HCT116 (cell line): Measurements from ENCODE around the gene MCC. TPM values are rescaled to one million over a fixed set of nuclear protein-coding genes. Genes with fewer than 3 reads are reported as not detected.

Experiments used
- ATAC-seq: fragments of 200-7000 bp; cut with Tn5 transposase; 2 replicates; pipeline ENCODE4 v1.9.1; 2020; ENCODE audit warnings: mild to moderate bottlenecking, moderate library complexity
- BruUV-seq: library from RNA; stranded (reverse); fragments of 400-500 nt; replicated peaks from 2 replicates; lab custom pipeline; 2021; lab: Mats Ljungman, UMichigan
- CTCF ChIA-PET: fragments of 300-600 bp; sonication (Branson Sonifier 250); formaldehyde crosslinking; loops from one replicate; lab custom pipeline; 2021; ENCODE audit warnings: antibody characterized with exemption; lab: Charles Lee
- POLR2A ChIA-PET: fragments of 300-600, 350-600 bp; sonication (Branson Sonifier 250); formaldehyde crosslinking; loops from one replicate; lab custom pipeline; 2021; ENCODE audit warnings: antibody characterized with exemption; lab: Charles Lee
- RAD21 ChIA-PET, 2 experiments: fragments of 300-600 bp; sonication (Branson Sonifier 250); formaldehyde crosslinking; loops; one replicate each; lab custom pipeline; 2023; ENCODE audit warnings: low total read pairs in 2 of 2; ENCODE audit not compliant: uncharacterized antibody in 2 of 2, unreplicated experiment in 2 of 2, low non-redundant PET in 1 of 2; lab: Charles Lee
- DNase-seq: peaks from one replicate; pipeline ENCODE4 v3.0.0-alpha.2; 2010; ENCODE audit warnings: low read depth, low spot score
- H2AFZ ChIP-seq: fragments of 200-600 bp; shearing (Covaris generic), sonication (generic); 2 replicates; pipeline ENCODE4 v1.6.1; 2017; ENCODE audit warnings: low read depth, mixed run types, mixed read lengths, antibody characterized with exemption, low read length; ENCODE audit not compliant: poor library complexity, severe bottlenecking
- H3K27ac ChIP-seq: 2 replicates; pipeline ENCODE4 v1.5.1; 2012; ENCODE audit warnings: low read depth, low read length
- H3K27me3 ChIP-seq: fragments of 200-600 bp; sonication (generic); 2 replicates; pipeline ENCODE4 v1.6.1; 2016; ENCODE audit warnings: mixed run types, low read length, mixed read lengths; ENCODE audit not compliant: insufficient read depth
- H3K36me3 ChIP-seq, 2 experiments: fragments of 200-500 bp in 1 of 2; fragments of 200-600 bp in 1 of 2; sonication (Bioruptor generic) in 1 of 2; sonication (generic) in 1 of 2; 2 replicates each; pipeline versions ENCODE4 v1.5.1 to v1.6.1; 2014 to 2016; ENCODE audit warnings: low read length in 2 of 2, inconsistent platforms in 1 of 2, mixed read lengths in 1 of 2, mixed run types in 1 of 2; ENCODE audit not compliant: insufficient read depth in 2 of 2, control insufficient read depth in 1 of 2
- H3K4me1 ChIP-seq, 2 experiments: fragments of 200-600 bp in 1 of 2; sonication (generic) in 1 of 2; 2 replicates each; pipeline versions ENCODE4 v1.5.1 to v1.6.1; 2012 to 2017; ENCODE audit warnings: low read length in 2 of 2, inconsistent platforms in 1 of 2, mild to moderate bottlenecking in 1 of 2, mixed read lengths in 1 of 2, mixed run types in 1 of 2, moderate library complexity in 1 of 2; ENCODE audit not compliant: insufficient read depth in 2 of 2, control insufficient read depth in 1 of 2
- H3K4me2 ChIP-seq: fragments of 200-600 bp; sonication (generic); 2 replicates; pipeline ENCODE4 v1.6.1; 2017; ENCODE audit warnings: mixed run types, low read length, mixed read lengths
- H3K4me3 ChIP-seq, 2 experiments: fragments of 200-600 bp in 1 of 2; sonication (generic) in 1 of 2; replicated peaks in 1 of 2; 2 replicates each; pipeline ENCODE4 v1.5.1; 2011 to 2016; ENCODE audit warnings: low read length in 2 of 2, control low read depth in 1 of 2, low read depth in 1 of 2, mild to moderate bottlenecking in 1 of 2, mixed read lengths in 1 of 2, mixed run types in 1 of 2
- H3K79me2 ChIP-seq: fragments of 200-600 bp; sonication (generic); 2 replicates; pipeline ENCODE4 v1.6.1; 2017; ENCODE audit warnings: mild to moderate bottlenecking, mixed run types, low read length, moderate library complexity, mixed read lengths; ENCODE audit not compliant: insufficient read depth
- H3K9ac ChIP-seq: fragments of 200-600 bp; sonication (generic); 2 replicates; pipeline ENCODE4 v1.6.1; 2016; ENCODE audit warnings: low read length, mixed read lengths
- H3K9me2 ChIP-seq: fragments of 200-600 bp; sonication (generic), shearing (Covaris generic); 2 replicates; pipeline ENCODE4 v1.6.1; 2017; ENCODE audit warnings: mixed run types, mild to moderate bottlenecking, moderate library complexity; ENCODE audit not compliant: insufficient read depth
- H3K9me3 ChIP-seq, 2 experiments: fragments of 200-500 bp in 1 of 2; fragments of 200-600 bp in 1 of 2; sonication (Bioruptor generic) in 1 of 2; sonication (generic) in 1 of 2; 2 replicates each; pipeline ENCODE4 v1.6.1; 2014 to 2017; ENCODE audit warnings: low read length in 2 of 2, mixed read lengths in 2 of 2, inconsistent platforms in 1 of 2, low read depth in 1 of 2, mild to moderate bottlenecking in 1 of 2, mixed run types in 1 of 2, moderate library complexity in 1 of 2; ENCODE audit not compliant: control insufficient read depth in 1 of 2, insufficient read depth in 1 of 2
- H4K20me1 ChIP-seq: fragments of 200-600 bp; sonication (generic), shearing (Covaris generic); 2 replicates; pipeline ENCODE4 v1.6.1; 2017; ENCODE audit warnings: mixed run types, mild to moderate bottlenecking, moderate library complexity; ENCODE audit not compliant: insufficient read depth
- EGR1 ChIP-seq: IDR thresholded peaks from 2 replicates; pipeline ENCODE4 v1.6.1; 2012; ENCODE audit warnings: low read depth
- EZH2 ChIP-seq: fragments of 200-600 bp; sonication (generic); IDR thresholded peaks from 2 replicates; pipeline ENCODE4 v1.6.1; 2017; ENCODE audit warnings: antibody characterized with exemption, mixed run types
- JUND ChIP-seq: IDR thresholded peaks from 2 replicates; pipeline ENCODE4 v1.6.1; 2012
- MAX ChIP-seq: IDR thresholded peaks from 2 replicates; pipeline ENCODE4 v1.6.1; 2012
- POLR2A ChIP-seq: IDR thresholded peaks from 2 replicates; pipeline ENCODE4 v1.7.0; 2011; ENCODE audit warnings: borderline replicate concordance; ENCODE audit not compliant: insufficient read depth, insufficient read length; ENCODE audit errors: extremely low read depth
- POLR2AphosphoS5 ChIP-seq: IDR thresholded peaks from 2 replicates; pipeline ENCODE4 v1.6.1; 2011; ENCODE audit warnings: mild to moderate bottlenecking, low read depth, low read length, moderate library complexity
- RAD21 ChIP-seq: IDR thresholded peaks from 2 replicates; pipeline ENCODE4 v1.6.1; 2012; ENCODE audit warnings: low read depth, mild to moderate bottlenecking
- SIN3A ChIP-seq: IDR thresholded peaks from 2 replicates; pipeline ENCODE4 v1.6.1; 2012; ENCODE audit warnings: low read depth
- SRF ChIP-seq: IDR thresholded peaks from 2 replicates; pipeline ENCODE4 v1.6.1; 2012; ENCODE audit warnings: low read depth
- TCF7L2 ChIP-seq: IDR thresholded peaks from 2 replicates; pipeline ENCODE4 v1.7.0; 2011; ENCODE audit warnings: borderline replicate concordance, inconsistent platforms; ENCODE audit not compliant: insufficient read depth, insufficient read length; ENCODE audit errors: extremely low read depth
- ZFX ChIP-seq: fragments of 450-650 bp; IDR thresholded peaks from 2 replicates; pipeline ENCODE4 v1.6.1; 2017
- ZNF274 ChIP-seq: fragments of 200-500 bp; sonication (Bioruptor generic); IDR thresholded peaks from 2 replicates; pipeline ENCODE4 v1.6.1; 2014; ENCODE audit warnings: mild to moderate bottlenecking, low read depth, low read length, inconsistent platforms
- intact Hi-C: fragments of 100-400 bp; cut with micrococcal nuclease; formaldehyde crosslinking; loops from 2 replicates; pipeline ENCODE4 v1.10.0; 2022
- total RNA-seq: library from RNA; stranded (reverse); gene quantifications from one replicate; pipeline ENCODE4 v1.2.1, GENCODE V29; 2021; ENCODE audit not compliant: unreplicated experiment
- TF ChIP-seq, protein P1 (sequence below): IDR thresholded peaks from 2 replicates; pipeline ENCODE4 v1.6.1; 2011; ENCODE audit warnings: mild to moderate bottlenecking, low read length, moderate library complexity; ENCODE audit not compliant: insufficient replicate concordance; ENCODE audit errors: extremely low read depth
- TF ChIP-seq, protein P2 (sequence below): IDR thresholded peaks from 2 replicates; pipeline ENCODE4 v1.6.1; 2012; ENCODE audit warnings: low read depth
- TF ChIP-seq, protein P3 (sequence below): IDR thresholded peaks from 2 replicates; pipeline ENCODE4 v1.6.1; 2012

The MCC gene
- total RNA-seq, 1 experiment from 2014 or later, result 20.1 TPM

DNA sequence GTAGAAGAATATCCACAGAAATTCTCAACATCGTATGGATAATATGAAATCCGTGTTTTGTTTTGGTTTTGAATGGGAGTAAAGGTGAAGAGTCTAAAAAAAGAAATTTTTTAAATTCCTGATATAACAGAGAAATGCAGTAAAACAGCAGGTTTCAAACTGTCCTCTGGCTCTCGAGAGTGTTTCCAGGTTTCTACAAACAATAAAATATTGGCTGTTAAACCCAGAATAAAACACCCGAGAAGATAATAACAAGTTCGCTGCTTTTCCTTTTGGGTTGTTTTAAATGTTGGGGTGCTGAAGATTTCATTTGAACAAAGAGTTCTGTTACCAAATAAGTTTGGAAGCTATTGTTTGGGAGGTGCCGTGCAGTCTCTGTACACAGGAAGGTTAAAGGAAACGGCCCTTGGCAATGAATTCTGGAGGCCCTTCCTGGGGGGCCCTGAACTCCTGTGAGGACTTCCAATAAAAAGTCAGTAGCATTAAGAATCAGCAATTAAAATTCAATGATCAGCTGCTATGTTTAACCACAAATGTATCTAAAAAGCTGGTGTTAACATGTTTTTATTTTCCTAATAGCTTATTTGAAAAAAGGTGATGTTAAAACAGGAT is 269.2 kb downstream of the MCC start:
- Histone ChIP-seq H3K9me2 (no peaks in the 10 kb centered on the region), H3K36me3 (no peaks in the 10 kb centered on the region), H3K79me2 (no peaks in the 10 kb centered on the region), H3K9ac (no peak overlapping the region), H3K4me1 (peaks cover 12 to 30% of the 10 kb centered on the region in 2 experiments), H3K27ac (no peak overlapping the region), H3K4me3 (no peak overlapping the region)
- intact Hi-C loops, result no loop called here
- CTCF ChIA-PET, result interaction anchor here (1.2 kb wide), 1 partner anchor 13 kb away, joined by 3 read pairs; no protein-coding TSS in a partner anchor
- POLR2A ChIA-PET, result no interaction called here
- BruUV-seq, result no TSS peak
- TF ChIP-seq JUND (no peak), POLR2AphosphoS5 (no peak), ZFX (no peak), POLR2A (no peak), EZH2 (no peak)
- TF ChIP-seq, all 23 proteins: peak for 0
- RAD21 ChIA-PET, result no interaction called here
- Histone ChIP-seq H3K4me2 (no peak overlapping the region), H3K9me3 (no peaks in the 10 kb centered on the region), H2AFZ (no peak overlapping the region), H3K27me3 (no peaks in the 10 kb centered on the region), H4K20me1 (no peaks in the 10 kb centered on the region)
- ATAC-seq (no peak), DNase-seq (no peak)

DNA sequence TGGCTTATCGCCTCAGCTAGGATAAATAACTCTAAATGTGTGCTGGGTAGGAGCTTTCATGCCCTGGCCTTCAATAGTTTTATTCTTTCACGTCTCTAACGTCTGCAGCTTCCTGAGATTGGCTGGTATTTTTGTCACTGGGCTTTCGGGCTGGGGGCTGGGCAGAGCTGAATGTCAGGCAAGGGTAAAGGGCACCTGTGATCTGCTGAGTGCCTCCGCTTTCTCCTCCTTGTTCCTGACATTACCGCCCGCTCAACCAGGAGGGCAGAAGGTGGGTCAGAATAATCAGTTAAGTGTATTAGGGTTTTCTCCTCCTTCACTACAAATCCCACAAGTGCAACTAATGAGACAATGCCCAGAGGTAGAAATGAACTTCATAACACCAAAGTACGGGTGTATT is 270.1 kb downstream of the MCC start:
- Histone ChIP-seq H3K4me1 (peaks cover 12 to 30% of the 10 kb centered on the region in 2 experiments), H3K79me2 (no peaks in the 10 kb centered on the region), H3K36me3 (no peaks in the 10 kb centered on the region), H3K4me3 (no peak overlapping the region), H3K9me3 (no peaks in the 10 kb centered on the region), H2AFZ (no peak overlapping the region), H3K27ac (no peak overlapping the region), H3K9ac (no peak overlapping the region), H3K4me2 (no peak overlapping the region), H4K20me1 (no peaks in the 10 kb centered on the region), H3K27me3 (no peaks in the 10 kb centered on the region), H3K9me2 (no peaks in the 10 kb centered on the region)
- DNase-seq (no peak), ATAC-seq (no peak)
- ChIA-PET POLR2A (no interaction called here), RAD21 (no interaction called here), CTCF (interaction anchor here (1.2 kb wide), 1 partner anchor 12 kb away, joined by 3 read pairs; no protein-coding TSS in a partner anchor)
- no TSS peak for BruUV-seq
- intact Hi-C loops, result no loop called here
- TF ChIP-seq RAD21, result no peak
- no peak for TF ChIP-seq SRF
- TF ChIP-seq, protein P1, sequence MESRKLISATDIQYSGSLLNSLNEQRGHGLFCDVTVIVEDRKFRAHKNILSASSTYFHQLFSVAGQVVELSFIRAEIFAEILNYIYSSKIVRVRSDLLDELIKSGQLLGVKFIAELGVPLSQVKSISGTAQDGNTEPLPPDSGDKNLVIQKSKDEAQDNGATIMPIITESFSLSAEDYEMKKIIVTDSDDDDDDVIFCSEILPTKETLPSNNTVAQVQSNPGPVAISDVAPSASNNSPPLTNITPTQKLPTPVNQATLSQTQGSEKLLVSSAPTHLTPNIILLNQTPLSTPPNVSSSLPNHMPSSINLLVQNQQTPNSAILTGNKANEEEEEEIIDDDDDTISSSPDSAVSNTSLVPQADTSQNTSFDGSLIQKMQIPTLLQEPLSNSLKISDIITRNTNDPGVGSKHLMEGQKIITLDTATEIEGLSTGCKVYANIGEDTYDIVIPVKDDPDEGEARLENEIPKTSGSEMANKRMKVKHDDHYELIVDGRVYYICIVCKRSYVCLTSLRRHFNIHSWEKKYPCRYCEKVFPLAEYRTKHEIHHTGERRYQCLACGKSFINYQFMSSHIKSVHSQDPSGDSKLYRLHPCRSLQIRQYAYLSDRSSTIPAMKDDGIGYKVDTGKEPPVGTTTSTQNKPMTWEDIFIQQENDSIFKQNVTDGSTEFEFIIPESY, result no peak
- TF ChIP-seq, protein P2, sequence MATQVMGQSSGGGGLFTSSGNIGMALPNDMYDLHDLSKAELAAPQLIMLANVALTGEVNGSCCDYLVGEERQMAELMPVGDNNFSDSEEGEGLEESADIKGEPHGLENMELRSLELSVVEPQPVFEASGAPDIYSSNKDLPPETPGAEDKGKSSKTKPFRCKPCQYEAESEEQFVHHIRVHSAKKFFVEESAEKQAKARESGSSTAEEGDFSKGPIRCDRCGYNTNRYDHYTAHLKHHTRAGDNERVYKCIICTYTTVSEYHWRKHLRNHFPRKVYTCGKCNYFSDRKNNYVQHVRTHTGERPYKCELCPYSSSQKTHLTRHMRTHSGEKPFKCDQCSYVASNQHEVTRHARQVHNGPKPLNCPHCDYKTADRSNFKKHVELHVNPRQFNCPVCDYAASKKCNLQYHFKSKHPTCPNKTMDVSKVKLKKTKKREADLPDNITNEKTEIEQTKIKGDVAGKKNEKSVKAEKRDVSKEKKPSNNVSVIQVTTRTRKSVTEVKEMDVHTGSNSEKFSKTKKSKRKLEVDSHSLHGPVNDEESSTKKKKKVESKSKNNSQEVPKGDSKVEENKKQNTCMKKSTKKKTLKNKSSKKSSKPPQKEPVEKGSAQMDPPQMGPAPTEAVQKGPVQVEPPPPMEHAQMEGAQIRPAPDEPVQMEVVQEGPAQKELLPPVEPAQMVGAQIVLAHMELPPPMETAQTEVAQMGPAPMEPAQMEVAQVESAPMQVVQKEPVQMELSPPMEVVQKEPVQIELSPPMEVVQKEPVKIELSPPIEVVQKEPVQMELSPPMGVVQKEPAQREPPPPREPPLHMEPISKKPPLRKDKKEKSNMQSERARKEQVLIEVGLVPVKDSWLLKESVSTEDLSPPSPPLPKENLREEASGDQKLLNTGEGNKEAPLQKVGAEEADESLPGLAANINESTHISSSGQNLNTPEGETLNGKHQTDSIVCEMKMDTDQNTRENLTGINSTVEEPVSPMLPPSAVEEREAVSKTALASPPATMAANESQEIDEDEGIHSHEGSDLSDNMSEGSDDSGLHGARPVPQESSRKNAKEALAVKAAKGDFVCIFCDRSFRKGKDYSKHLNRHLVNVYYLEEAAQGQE, result no peak
- TF ChIP-seq, protein P3, sequence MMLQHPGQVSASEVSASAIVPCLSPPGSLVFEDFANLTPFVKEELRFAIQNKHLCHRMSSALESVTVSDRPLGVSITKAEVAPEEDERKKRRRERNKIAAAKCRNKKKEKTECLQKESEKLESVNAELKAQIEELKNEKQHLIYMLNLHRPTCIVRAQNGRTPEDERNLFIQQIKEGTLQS, result no peak
- no peak for TF ChIP-seq EGR1
- no peak for TF ChIP-seq MAX
- TF ChIP-seq JUND, result no peak
- TF ChIP-seq ZNF274, result no peak
- TF ChIP-seq TCF7L2, result no peak
- TF ChIP-seq SIN3A, result no peak
- no peak for TF ChIP-seq ZFX
- TF ChIP-seq POLR2AphosphoS5, result no peak
